ENCODE results near the gene RNMT. TPM values are rescaled to one million over a fixed set of nuclear protein-coding genes. Genes with fewer than 3 reads are reported as not detected.

RNMT gene
- total RNA-seq, 1 experiment from 2014 or later = 48.8 TPM

- peaks cover 5% of the 10 kb centered on the region; the same call in 1 of the 2 replicates for H3K4me1 ChIP-seq (replicated peaks; ENCODE audit: insufficient read depth)
- DNase-seq = no peak
- intact Hi-C loops (cut with micrococcal nuclease; ENCODE audit: unreplicated experiment) = no loop called here
- no TSS peak for BruUV-seq (replicated peaks)
- H3K9me2 ChIP-seq (ENCODE audit: insufficient read depth) = no peaks in the 10 kb centered on the region
- ChIA-PET POLR2A (ENCODE audit: unreplicated experiment) (no interaction called here), CTCF (no interaction called here)
- H3F3A ChIP-seq (ENCODE audit: insufficient read depth, low read depth) = no peaks in the 10 kb centered on the region
- peaks cover 60% of the 10 kb centered on the region for H3K79me2 ChIP-seq (ENCODE audit: low read depth)
- H3K4me2 ChIP-seq = no peak overlapping the region
- H2AFZ ChIP-seq = no peak overlapping the region
- no peak overlapping the region for H3K4me3 ChIP-seq
- H3K27ac ChIP-seq = no peak overlapping the region
- no peaks in the 10 kb centered on the region for H3K9me3 ChIP-seq (ENCODE audit: insufficient read depth, low read depth)
- TF ChIP-seq EZH2 (IDR thresholded peaks at IDR 0.05; ENCODE audit: low read depth) (no peak), CTCF (conservative IDR thresholded peaks at IDR 0.05) (no peak)
- no peaks in the 10 kb centered on the region for H3K27me3 ChIP-seq (ENCODE audit: insufficient read depth, low read depth)
- peaks cover 22% of the 10 kb centered on the region; the same call in 1 of the 2 replicates for H3K36me3 ChIP-seq (ENCODE audit: low read depth)
- peaks cover 23% of the 10 kb centered on the region for H4K20me1 ChIP-seq (ENCODE audit: insufficient read depth)
Observed at GRCh38 chr18:13730481-13730880, 4.0 kb downstream of the RNMT start.

- Histone ChIP-seq H3K36me3 (ENCODE audit: low read depth) (peaks cover 27% of the 10 kb centered on the region), H3K27me3 (ENCODE audit: insufficient read depth, low read depth) (no peaks in the 10 kb centered on the region), H3K79me2 (ENCODE audit: low read depth) (peaks cover 11% of the 10 kb centered on the region), H3K4me1 (replicated peaks; ENCODE audit: insufficient read depth) (no peaks in the 10 kb centered on the region), H3K27ac (no peak overlapping the region), H3K4me3 (no peak overlapping the region), H3K4me2 (no peak overlapping the region), H3K9me3 (ENCODE audit: insufficient read depth, low read depth) (no peaks in the 10 kb centered on the region), H2AFZ (no peak overlapping the region), H4K20me1 (ENCODE audit: insufficient read depth) (peaks cover 14% of the 10 kb centered on the region), H3F3A (ENCODE audit: insufficient read depth, low read depth) (no peaks in the 10 kb centered on the region), H3K9me2 (ENCODE audit: insufficient read depth) (no peaks in the 10 kb centered on the region)
- no peak for DNase-seq
- TF ChIP-seq EZH2 (IDR thresholded peaks at IDR 0.05; ENCODE audit: low read depth) (no peak), CTCF (conservative IDR thresholded peaks at IDR 0.05) (no peak)
- CTCF ChIA-PET = interaction anchor here (0.6 kb wide), 1 partner anchor 455 kb away, joined by 3 read pairs; no protein-coding TSS in a partner anchor
- no TSS peak for BruUV-seq (replicated peaks)
- POLR2A ChIA-PET (ENCODE audit: unreplicated experiment) = no interaction called here
- intact Hi-C loops (cut with micrococcal nuclease; ENCODE audit: unreplicated experiment) = no loop called here
Observed at GRCh38 chr18:13735681-13736080, 9.2 kb downstream of the RNMT start.

GRCh38 chr18:13745696-13746095 is 19.2 kb downstream of the RNMT start:
- Histone ChIP-seq H2AFZ (no peak overlapping the region), H3K27ac (no peak overlapping the region), H4K20me1 (ENCODE audit: insufficient read depth) (0 out of 2 replicates have a peak, but pooled peaks cover 6% of the 10 kb centered on the region), H3K4me3 (no peak overlapping the region), H3K9me2 (ENCODE audit: insufficient read depth) (no peaks in the 10 kb centered on the region), H3K4me2 (no peak overlapping the region), H3K4me1 (replicated peaks; ENCODE audit: insufficient read depth) (no peaks in the 10 kb centered on the region), H3K9me3 (ENCODE audit: insufficient read depth, low read depth) (no peaks in the 10 kb centered on the region), H3K36me3 (ENCODE audit: low read depth) (peaks cover 35% of the 10 kb centered on the region), H3K27me3 (ENCODE audit: insufficient read depth, low read depth) (no peaks in the 10 kb centered on the region), H3K79me2 (ENCODE audit: low read depth) (no peaks in the 10 kb centered on the region), H3F3A (ENCODE audit: insufficient read depth, low read depth) (no peaks in the 10 kb centered on the region)
- TF ChIP-seq EZH2 (IDR thresholded peaks at IDR 0.05; ENCODE audit: low read depth) (no peak), CTCF (conservative IDR thresholded peaks at IDR 0.05) (no peak)
- ChIA-PET CTCF (no interaction called here), POLR2A (ENCODE audit: unreplicated experiment) (no interaction called here)
- BruUV-seq (replicated peaks) = no TSS peak
- no peak for DNase-seq
- intact Hi-C loops (cut with micrococcal nuclease; ENCODE audit: unreplicated experiment) = no loop called here
